ENCODE measurements around the gene PPP1R26. TPM values are rescaled to one million over a fixed set of nuclear protein-coding genes. Genes with fewer than 3 reads are reported as not detected.

Gene PPP1R26
- total and polyA plus RNA-seq, 2 of the 8 experiments (the other 6 are each of a cell fraction or from before 2014, with no cell fraction given) = 9.8 to 32.7 TPM

- no peak overlapping the region for H2BK15ac ChIP-seq (ENCODE audit: low read length)
- no peak overlapping the region for H3K18ac ChIP-seq (ENCODE audit: extremely low read depth, low read length)
- H3K4me1 ChIP-seq (replicated peaks in 1 of 4; ENCODE audit: control insufficient read depth in 3 of 4, insufficient read depth in 4 of 4, low read length in 3 of 4) = peaks cover 0 to 2% (median 0%) of the 10 kb centered on the region in 4 experiments; a peak in 1 of 7 replicates
- no peak overlapping the region for H4K91ac ChIP-seq (replicated peaks; ENCODE audit: insufficient read length, low read length)
- no peak overlapping the region for H3K4ac ChIP-seq (replicated peaks; ENCODE audit: insufficient read length, low read depth, low read length)
- no peak overlapping the region for H3K4me2 ChIP-seq (ENCODE audit: insufficient read depth in 1 of 2, low read depth in 2 of 2, low read length in 2 of 2)
- peaks cover 0 to 3% of the 10 kb centered on the region in 2 experiments; a peak in 2 of 4 replicates for H3K79me2 ChIP-seq (ENCODE audit: control insufficient read depth in 1 of 2, insufficient read depth in 2 of 2, low read length in 2 of 2)
- H4K5ac ChIP-seq (ENCODE audit: insufficient read length, low read depth, low read length) = no peak overlapping the region
- no peaks in the 10 kb centered on the region; a peak in 1 of 7 replicates for H3K27me3 ChIP-seq (replicated peaks in 1 of 4; ENCODE audit: control insufficient read depth in 3 of 4, extremely low read depth in 1 of 4, insufficient read depth in 3 of 4, low read length in 3 of 4)
- H4K20me1 ChIP-seq (replicated peaks in 1 of 2; ENCODE audit: control insufficient read depth in 1 of 2, insufficient read depth in 2 of 2, low read length in 2 of 2) = peaks cover 6 to 9% of the 10 kb centered on the region in 2 experiments
- no peak overlapping the region for H3K4me3 ChIP-seq (ENCODE audit: extremely low read depth in 1 of 4, insufficient read depth in 2 of 4, low read depth in 3 of 4, low read length in 4 of 4)
- no peak overlapping the region for H4K8ac ChIP-seq (ENCODE audit: extremely low read depth, insufficient read depth, low read length)
- POLR2A ChIA-PET (ENCODE audit: partially characterized antibody) = no interaction called here
- H3K14ac ChIP-seq (ENCODE audit: insufficient read length) = no peak overlapping the region
- no peak for DNase-seq (ENCODE audit: low read depth in 1 of 2, low spot score in 2 of 2)
- no peak for FAIRE-seq
- H3K79me1 ChIP-seq (ENCODE audit: low read depth, low read length) = no peaks in the 10 kb centered on the region; the same call in 1 of the 2 replicates
- H2BK5ac ChIP-seq (ENCODE audit: low read depth, low read length) = no peak overlapping the region
- H3K27ac ChIP-seq (ENCODE audit: low read depth, low read length) = no peak overlapping the region
- no peak overlapping the region for H2BK20ac ChIP-seq (ENCODE audit: low read length)
- no peaks in the 10 kb centered on the region for H3K9me3 ChIP-seq (ENCODE audit: insufficient read depth in 2 of 2, low read depth in 1 of 2, low read length in 1 of 2)
- H3K36me3 ChIP-seq (ENCODE audit: control insufficient read depth in 2 of 4, insufficient read depth in 4 of 4, low read length in 3 of 4) = peaks cover 17 to 50% (median 42%) of the 10 kb centered on the region in 4 experiments
- no peak overlapping the region for H3K56ac ChIP-seq (replicated peaks; ENCODE audit: insufficient read length, low read depth, low read length)
- H2AK5ac ChIP-seq (ENCODE audit: low read depth, low read length) = no peak overlapping the region
- WGBS, 2 experiments (ENCODE audit: extremely low coverage in 1 of 2, insufficient coverage in 1 of 2, insufficient read length in 1 of 2, insufficient replicate concordance in 2 of 2, low coverage in 1 of 2, low lambda C conversion rate in 2 of 2, missing lambda C conversion rate in 1 of 2) = 91% methylated on average over 23 of the region's 40 CpGs; no CpG with 5 or more reads in 1 of the 2 experiments
- no peak overlapping the region for H3K23ac ChIP-seq (ENCODE audit: insufficient read length)
- H3K23me2 ChIP-seq (ENCODE audit: low read depth, low read length) = no peaks in the 10 kb centered on the region
- H2BK120ac ChIP-seq (replicated peaks; ENCODE audit: low read depth, low read length) = no peak overlapping the region
- H2AFZ ChIP-seq (ENCODE audit: low read length) = no peak overlapping the region
- no peak overlapping the region for H3K9ac ChIP-seq (replicated peaks in 1 of 4; ENCODE audit: extremely low read depth in 1 of 4, low read depth in 3 of 4, low read length in 3 of 4)
- CTCF ChIA-PET (ENCODE audit: partially characterized antibody) = interaction anchor here (1.2 to 1.3 kb wide), 3 partner anchors 12 to 74 kb away, joined by 3 to 7 read pairs (median 3); no protein-coding TSS in a partner anchor
- no peak overlapping the region for H2BK12ac ChIP-seq (ENCODE audit: low read depth, low read length)
- TF ChIP-seq SUZ12 (IDR thresholded peaks at IDR 0.05; ENCODE audit: low read length) (no peak), JUN (IDR thresholded peaks at IDR 0.05; ENCODE audit: low read depth, low read length) (no peak), EGR1 (IDR thresholded peaks at IDR 0.05; ENCODE audit: borderline replicate concordance, low read depth, low read length) (no peak), CBX8 (IDR thresholded peaks at IDR 0.05; ENCODE audit: borderline replicate concordance, low read depth, low read length) (no peak), PHF8 (conservative IDR thresholded peaks at IDR 0.05; ENCODE audit: low read depth, low read length) (no peak), HDAC6 (IDR thresholded peaks at IDR 0.05; ENCODE audit: low read depth, low read length) (no peak)
Measured at GRCh38 chr9:135487281-135488012, 7.9 kb downstream of the PPP1R26 start.
